Measurements from ENCODE around the gene RMND5A.

The RMND5A gene

GRCh38 chr2:86719637-86720539 is at the start of gene RMND5A:
TSS of gene RMND5A (plus strand) at chr2:86720291. CDS start at chr2:86720668, 377 bp downstream.
- TF ChIP-seq EP300 (IDR thresholded peaks at IDR 0.05; ENCODE audit: borderline replicate concordance) (0 out of 2 replicates have a peak, but pooled peaks have one; percentile 11), TAF1 (IDR thresholded peaks at IDR 0.05; ENCODE audit: low read depth) (0 out of 2 replicates have a peak, but pooled peaks have one; percentile 38), MAX (IDR thresholded peaks at IDR 0.05) (peak; percentile 59; the same call in 1 of the 2 replicates)

DNA sequence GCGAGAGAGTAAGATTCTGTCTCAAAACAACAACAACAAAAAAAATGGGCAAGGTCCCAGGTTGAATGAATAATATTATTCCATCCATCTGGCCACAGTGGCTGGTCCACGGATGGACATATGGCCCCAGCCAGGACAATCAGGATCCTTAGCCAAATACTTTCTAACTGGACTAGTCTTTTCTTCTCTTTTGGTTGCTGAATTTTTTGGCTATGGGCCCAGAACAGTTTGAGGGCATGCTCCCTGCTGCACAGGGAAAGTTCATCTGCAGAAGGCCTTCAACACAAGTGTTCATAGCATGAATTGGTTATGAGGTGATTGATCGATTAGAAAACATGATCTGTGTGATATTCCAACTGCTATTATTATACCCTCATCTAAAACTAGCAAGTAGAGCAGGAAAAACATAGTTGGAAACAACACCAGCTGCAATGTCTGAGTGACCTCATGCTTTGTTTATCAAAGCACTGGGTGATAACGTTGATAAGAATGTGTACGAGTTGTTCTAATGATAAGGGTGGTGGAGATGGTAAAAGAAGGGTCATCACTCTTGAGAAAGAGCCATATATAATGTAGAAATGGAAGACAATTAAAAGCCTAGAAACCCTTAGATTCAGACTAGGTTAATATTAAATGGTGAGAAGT is 48.6 kb upstream of the RMND5A start:
- TF ChIP-seq CREB1 (IDR thresholded peaks at IDR 0.05; ENCODE audit: low read depth) (no peak), MAX (IDR thresholded peaks at IDR 0.05) (no peak), RAD21 (IDR thresholded peaks at IDR 0.05; ENCODE audit: low read depth) (no peak), FOXM1 (IDR thresholded peaks at IDR 0.05; ENCODE audit: borderline replicate concordance, low read depth) (no peak), YY1 (IDR thresholded peaks at IDR 0.05; ENCODE audit: low read depth) (no peak), REST (IDR thresholded peaks at IDR 0.05; ENCODE audit: low read depth) (no peak), ZBTB7A (IDR thresholded peaks at IDR 0.05; ENCODE audit: low read depth) (no peak), NFIC (IDR thresholded peaks at IDR 0.05) (no peak), TCF12 (IDR thresholded peaks at IDR 0.05; ENCODE audit: low read depth) (no peak)

- TF ChIP-seq EGR1 (IDR thresholded peaks at IDR 0.05), result no peak
- TF ChIP-seq TEAD4 (IDR thresholded peaks at IDR 0.05), result no peak
- no peak for TF ChIP-seq FOXM1 (IDR thresholded peaks at IDR 0.05; ENCODE audit: borderline replicate concordance, low read depth)
- no peak for TF ChIP-seq NFIC (IDR thresholded peaks at IDR 0.05)
- TF ChIP-seq MAX (IDR thresholded peaks at IDR 0.05), result no peak
- no peak for TF ChIP-seq CREB1 (IDR thresholded peaks at IDR 0.05; ENCODE audit: low read depth)
- no peak for TF ChIP-seq RAD21 (IDR thresholded peaks at IDR 0.05; ENCODE audit: low read depth)
- TF ChIP-seq CEBPB (IDR thresholded peaks at IDR 0.05), result no peak
- TF ChIP-seq YY1 (IDR thresholded peaks at IDR 0.05; ENCODE audit: low read depth), result no peak
- TF ChIP-seq REST (IDR thresholded peaks at IDR 0.05; ENCODE audit: low read depth), result no peak
- TF ChIP-seq TAF1 (IDR thresholded peaks at IDR 0.05; ENCODE audit: low read depth), result no peak
- TF ChIP-seq, protein P1, sequence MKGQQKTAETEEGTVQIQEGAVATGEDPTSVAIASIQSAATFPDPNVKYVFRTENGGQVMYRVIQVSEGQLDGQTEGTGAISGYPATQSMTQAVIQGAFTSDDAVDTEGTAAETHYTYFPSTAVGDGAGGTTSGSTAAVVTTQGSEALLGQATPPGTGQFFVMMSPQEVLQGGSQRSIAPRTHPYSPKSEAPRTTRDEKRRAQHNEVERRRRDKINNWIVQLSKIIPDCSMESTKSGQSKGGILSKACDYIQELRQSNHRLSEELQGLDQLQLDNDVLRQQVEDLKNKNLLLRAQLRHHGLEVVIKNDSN (IDR thresholded peaks at IDR 0.05), result no peak
- TF ChIP-seq EP300 (IDR thresholded peaks at IDR 0.05; ENCODE audit: borderline replicate concordance), result no peak
- no peak for TF ChIP-seq TCF12 (IDR thresholded peaks at IDR 0.05; ENCODE audit: low read depth)
- no peak for TF ChIP-seq ZBTB7A (IDR thresholded peaks at IDR 0.05; ENCODE audit: low read depth)
Observed at GRCh38 chr2:86672027-86672545, 48.0 kb upstream of the RMND5A start.

DNA sequence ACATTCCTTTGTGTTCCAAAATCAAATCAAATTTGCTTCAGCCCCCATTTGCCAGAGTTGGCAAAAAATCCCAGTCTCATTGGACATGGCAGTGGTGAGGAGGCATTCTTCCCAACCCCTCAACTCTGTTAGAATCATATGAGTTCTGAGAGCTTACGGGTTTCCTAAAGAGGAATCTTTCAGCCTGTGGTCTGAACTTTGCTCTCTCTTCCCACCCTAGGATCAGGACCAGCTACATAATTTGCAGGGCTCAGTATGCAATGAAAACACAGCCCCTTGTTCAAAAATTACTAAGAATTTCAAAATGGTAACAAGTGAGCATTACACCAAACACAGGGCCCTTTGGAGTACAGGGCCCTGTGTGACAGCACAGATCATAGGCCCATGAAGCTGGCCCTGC is 47.1 kb upstream of the RMND5A start:
- TF ChIP-seq REST (IDR thresholded peaks at IDR 0.05; ENCODE audit: low read depth) (no peak), TCF12 (IDR thresholded peaks at IDR 0.05; ENCODE audit: low read depth) (no peak), TAF1 (IDR thresholded peaks at IDR 0.05; ENCODE audit: low read depth) (no peak), FOXM1 (IDR thresholded peaks at IDR 0.05; ENCODE audit: borderline replicate concordance, low read depth) (no peak), ZBTB7A (IDR thresholded peaks at IDR 0.05; ENCODE audit: low read depth) (no peak), TEAD4 (IDR thresholded peaks at IDR 0.05) (no peak), CREB1 (IDR thresholded peaks at IDR 0.05; ENCODE audit: low read depth) (no peak), EGR1 (IDR thresholded peaks at IDR 0.05) (no peak), CEBPB (IDR thresholded peaks at IDR 0.05) (no peak), YY1 (IDR thresholded peaks at IDR 0.05; ENCODE audit: low read depth) (no peak), RAD21 (IDR thresholded peaks at IDR 0.05; ENCODE audit: low read depth) (no peak), EP300 (IDR thresholded peaks at IDR 0.05; ENCODE audit: borderline replicate concordance) (no peak), NFIC (IDR thresholded peaks at IDR 0.05) (no peak), MAX (IDR thresholded peaks at IDR 0.05) (no peak)
- TF ChIP-seq, protein P1 (IDR thresholded peaks at IDR 0.05), result no peak
